Fibroblast of lung (primary cell): ENCODE results near the gene SLC22A17. TPM values are rescaled to one million over a fixed set of nuclear protein-coding genes. Genes with fewer than 3 reads are reported as not detected.

ENCODE experiments used
- DNase-seq, 2 donors: peaks; one replicate each; pipeline versions ENCODE4 v3.0.0 to v3.0.0-alpha.2; 2010; ENCODE audit warnings: low read depth in 2 of 2
- H2AFZ ChIP-seq: 2 replicates; pipeline ENCODE4 v1.5.1; 2012; ENCODE audit warnings: low read length, control low read depth, inconsistent platforms
- H3K27ac ChIP-seq: 2 replicates; pipeline ENCODE4 v1.5.1; 2011; ENCODE audit warnings: low read length, control low read depth; ENCODE audit not compliant: insufficient read depth
- H3K27me3 ChIP-seq: 2 replicates; pipeline ENCODE4 v1.5.1; 2011; ENCODE audit warnings: mild to moderate bottlenecking, low read length; ENCODE audit not compliant: control insufficient read depth, insufficient read depth
- H3K36me3 ChIP-seq: 2 replicates; pipeline ENCODE4 v1.5.1; 2011; ENCODE audit warnings: low read length; ENCODE audit not compliant: control insufficient read depth, insufficient read depth
- H3K4me1 ChIP-seq: 2 replicates; pipeline ENCODE4 v1.5.1; 2011; ENCODE audit warnings: low read length; ENCODE audit not compliant: control insufficient read depth, insufficient read depth; ENCODE audit errors: extremely low read depth
- H3K4me2 ChIP-seq: 2 replicates; pipeline ENCODE4 v1.5.1; 2011; ENCODE audit warnings: low read length, control low read depth; ENCODE audit not compliant: insufficient read depth; ENCODE audit errors: extremely low read depth
- H3K4me3 ChIP-seq, 4 experiments: fragments of 200-600 bp in 1 of 4; sonication (generic) in 1 of 4; replicated peaks in 1 of 4; 2 replicates each; pipeline ENCODE4 v1.5.1; 2011 to 2016; ENCODE audit warnings: low read length in 4 of 4, low read depth in 3 of 4, mild to moderate bottlenecking in 3 of 4, control low read depth in 2 of 4, inconsistent platforms in 1 of 4, mixed read lengths in 1 of 4; ENCODE audit not compliant: insufficient read depth in 1 of 4; ENCODE audit errors: control extremely low read depth in 1 of 4
- H3K79me2 ChIP-seq: 2 replicates; pipeline ENCODE4 v1.5.1; 2012; ENCODE audit warnings: mild to moderate bottlenecking, low read length, inconsistent platforms; ENCODE audit not compliant: control insufficient read depth, insufficient read depth
- H3K9ac ChIP-seq: 2 replicates; pipeline ENCODE4 v1.5.1; 2011; ENCODE audit warnings: mild to moderate bottlenecking, low read length, control low read depth; ENCODE audit not compliant: insufficient read depth
- H3K9me3 ChIP-seq: 2 replicates; pipeline ENCODE4 v1.5.1; 2012; ENCODE audit warnings: low read depth, low read length; ENCODE audit not compliant: control insufficient read depth, insufficient read depth
- H4K20me1 ChIP-seq: 2 replicates; pipeline ENCODE4 v1.5.1; 2011; ENCODE audit warnings: low read length; ENCODE audit not compliant: control insufficient read depth, insufficient read depth; ENCODE audit errors: extremely low read depth
- CTCF ChIP-seq, 2 donors: IDR thresholded peaks in 1 of 2; conservative IDR thresholded peaks in 1 of 2; 1 replicate in 1 of 2; 2 replicates in 1 of 2; pipeline ENCODE4 v1.5.1; 2011 to 2012; ENCODE audit warnings: low read length in 2 of 2, control low read depth in 1 of 2, inconsistent platforms in 1 of 2, low read depth in 1 of 2, mild to moderate bottlenecking in 1 of 2
- EZH2 ChIP-seq: IDR thresholded peaks from 2 replicates; pipeline ENCODE4 v1.5.1; 2012; ENCODE audit warnings: low read length, control low read depth, mild to moderate bottlenecking; ENCODE audit errors: missing control alignments
- polyA plus RNA-seq, 2 donors: library from polyadenylated mRNA; depleted of rRNA in 1 of 2; stranded (reverse) in 1 of 2; unstranded in 1 of 2; fragments of >200 nt; gene quantifications; 2 replicates each; pipeline ENCODE4 v1.2.1, GENCODE V29; 2011 to 2012; ENCODE audit warnings: missing spikeins in 1 of 2
- total RNA-seq: library from RNA; depleted of rRNA; stranded (reverse); fragments of >200 nt; gene quantifications from 2 replicates; pipeline ENCODE4 v1.2.1, GENCODE V29; 2014

Gene SLC22A17
- total and polyA plus RNA-seq, 2 donors (not counting 1 experiment from before 2014, with no cell fraction given) = 7.9 to 23.1 TPM

- Histone ChIP-seq H3K4me1 (peaks cover 4% of the 10 kb centered on the region), H3K79me2 (peaks cover 22% of the 10 kb centered on the region), H3K36me3 (peaks cover 13% of the 10 kb centered on the region), H3K9ac (peak overlapping the region; percentile 90), H3K27ac (peak overlapping the region; percentile 92), H3K4me2 (peak overlapping the region; percentile 99), H2AFZ (no peak overlapping the region), H3K4me3 (peak overlapping the region; percentile 92 to 98 (median 94)), H4K20me1 (no peaks in the 10 kb centered on the region), H3K9me3 (no peaks in the 10 kb centered on the region), H3K27me3 (no peaks in the 10 kb centered on the region)
- TF ChIP-seq CTCF (conservative IDR thresholded peaks at IDR 0.05 in 1 of 2, IDR thresholded peaks at IDR 0.05 in 1 of 2; ENCODE audit: low read depth in 1 of 2, low read length in 2 of 2) (no peak), EZH2 (no peak)
- peak; percentile 41 to 59 for DNase-seq
Observed at GRCh38 chr14:23321572-23322547, 30.8 kb downstream of the SLC22A17 start.

GRCh38 chr14:23320584-23321571, 31.8 kb downstream of the SLC22A17 start, which contains the start of gene PABPN1:
TSS of gene PABPN1 (plus strand) at chr14:23321457. CDS start at chr14:23321470, 13 bp downstream.
- DNase-seq = peak; percentile 100
- Histone ChIP-seq H3K27me3 (no peaks in the 10 kb centered on the region), H2AFZ (peak within 1 kb of the TSS; percentile 91), H3K9me3 (no peaks in the 10 kb centered on the region), H3K4me3 (peak within 1 kb of the TSS; percentile 92 to 98 (median 94)), H3K79me2 (peaks cover 22% of the 10 kb centered on the region), H4K20me1 (no peaks in the 10 kb centered on the region), H3K36me3 (peaks cover 13% of the 10 kb centered on the region), H3K9ac (peak within 1 kb of the TSS; percentile 90), H3K4me1 (peaks cover 4% of the 10 kb centered on the region), H3K4me2 (peak within 1 kb of the TSS; percentile 99), H3K27ac (peak within 1 kb of the TSS; percentile 92)
- TF ChIP-seq EZH2 = no peak
- no peak for TF ChIP-seq CTCF (conservative IDR thresholded peaks at IDR 0.05 in 1 of 2, IDR thresholded peaks at IDR 0.05 in 1 of 2; ENCODE audit: low read depth in 1 of 2, low read length in 2 of 2)
